GM10266 (cell line): ENCODE measurements around the gene JPH2.
"Not testable (repeated sequence)": the region's sequence is repeated elsewhere in the genome, so short reads cannot be mapped to it uniquely, and the experiment has no call there.

Experiments used
- DNase-seq: peaks from one replicate; pipeline ENCODE4 v3.0.0; 2012; ENCODE audit errors: extremely low spot score
- CTCF ChIP-seq: IDR thresholded peaks from 2 replicates; pipeline ENCODE4 v1.5.1; 2012; ENCODE audit warnings: mild to moderate bottlenecking, low read depth; ENCODE audit not compliant: control insufficient read depth, insufficient read depth; ENCODE audit errors: missing control alignments

JPH2 gene

GRCh38 chr20:44187054-44187771, at the start of gene JPH2:
JPH2 (minus strand) TSS chr20:44187188; CDS start chr20:44186705, 483 bp downstream.
- no peak for DNase-seq
- TF ChIP-seq CTCF = no peak

GRCh38 chr20:44235702-44236101, 48.7 kb upstream of the JPH2 start:
- DNase-seq = no peak
- TF ChIP-seq CTCF = no peak

GRCh38 chr20:44234566-44235317, 47.8 kb upstream of the JPH2 start:
- no peak for DNase-seq
- no peak for TF ChIP-seq CTCF

GRCh38 chr20:44233436-44234016, 46.5 kb upstream of the JPH2 start:
- no peak for TF ChIP-seq CTCF
- DNase-seq = no peak

- DNase-seq = not testable (repeated sequence)
Measured at GRCh38 chr20:44232469-44232856, 45.5 kb upstream of the JPH2 start.

- DNase-seq = no peak
- TF ChIP-seq CTCF = no peak
Measured at GRCh38 chr20:44231713-44232468, 44.9 kb upstream of the JPH2 start.

- no peak for TF ChIP-seq CTCF
- no peak for DNase-seq
Measured at GRCh38 chr20:44231193-44231592, 44.2 kb upstream of the JPH2 start.
